Activated naive CD4-positive, alpha-beta T cell treated with anti-CD3 and anti-CD28 coated beads, Interleukin-2, amount 50 U/mL, for 24 hours (primary cell): ENCODE measurements around the gene ABLIM3.
"Not testable (repeated sequence)": the region's sequence is repeated elsewhere in the genome, so short reads cannot be mapped to it uniquely, and the experiment has no call there.

Experiments
- H3K27ac Mint-ChIP-seq: one replicate; pipeline ENCODE4 v1.8.0; 2021; ENCODE audit warnings: mild to moderate bottlenecking, mixed read lengths
- H3K27me3 Mint-ChIP-seq: one replicate; pipeline ENCODE4 v1.8.0; 2021; ENCODE audit warnings: mixed read lengths
- H3K36me3 Mint-ChIP-seq: one replicate; pipeline ENCODE4 v1.8.0; 2021; ENCODE audit warnings: mixed read lengths
- H3K4me1 Mint-ChIP-seq: one replicate; pipeline ENCODE4 v1.8.0; 2021; ENCODE audit warnings: mixed read lengths
- H3K4me3 Mint-ChIP-seq: one replicate; pipeline ENCODE4 v1.8.0; 2021; ENCODE audit warnings: mild to moderate bottlenecking, mixed read lengths
- H3K9me3 Mint-ChIP-seq: one replicate; pipeline ENCODE4 v1.8.0; 2021; ENCODE audit warnings: mixed read lengths

Gene ABLIM3

GRCh38 chr5:149186506-149186905 lies 45.2 kb downstream of the ABLIM3 start:
- peaks cover 11% of the 10 kb centered on the region for H3K27me3 Mint-ChIP-seq

GRCh38 chr5:149187617-149188016 lies 46.3 kb downstream of the ABLIM3 start:
- H3K4me3 Mint-ChIP-seq, H3K4me1 Mint-ChIP-seq, H3K27ac Mint-ChIP-seq, H3K9me3 Mint-ChIP-seq, H3K36me3 Mint-ChIP-seq: not testable (repeated sequence)
- peaks cover 11% of the 10 kb centered on the region for H3K27me3 Mint-ChIP-seq

More at GRCh38 chr5:149186506-149186905, 45.2 kb downstream of the ABLIM3 start:
- Mint-ChIP-seq H3K4me1 (no peaks in the 10 kb centered on the region), H3K4me3 (no peak overlapping the region), H3K27ac (no peak overlapping the region), H3K9me3 (no peaks in the 10 kb centered on the region), H3K36me3 (no peaks in the 10 kb centered on the region)

GRCh38 chr5:149188383-149188782 lies 47.1 kb downstream of the ABLIM3 start:
- Mint-ChIP-seq H3K27me3 (peaks cover 7% of the 10 kb centered on the region), H3K4me3 (no peak overlapping the region), H3K4me1 (no peaks in the 10 kb centered on the region), H3K36me3 (no peaks in the 10 kb centered on the region), H3K27ac (no peak overlapping the region), H3K9me3 (no peaks in the 10 kb centered on the region)

- Mint-ChIP-seq H3K36me3 (no peaks in the 10 kb centered on the region), H3K4me3 (no peak overlapping the region), H3K4me1 (no peaks in the 10 kb centered on the region), H3K27me3 (no peaks in the 10 kb centered on the region), H3K9me3 (no peaks in the 10 kb centered on the region), H3K27ac (no peak overlapping the region)
Observed at GRCh38 chr5:149195337-149195887, 54.1 kb downstream of the ABLIM3 start.

- Mint-ChIP-seq H3K36me3 (no peaks in the 10 kb centered on the region), H3K27ac (peak overlapping the region; percentile 24), H3K27me3 (no peaks in the 10 kb centered on the region), H3K4me3 (no peak overlapping the region), H3K4me1 (no peaks in the 10 kb centered on the region), H3K9me3 (no peaks in the 10 kb centered on the region)
Observed at GRCh38 chr5:149195962-149196361, 54.7 kb downstream of the ABLIM3 start.

GRCh38 chr5:149198148-149198547 lies 56.9 kb downstream of the ABLIM3 start:
- Mint-ChIP-seq H3K36me3 (no peaks in the 10 kb centered on the region), H3K27ac (no peak overlapping the region), H3K9me3 (no peaks in the 10 kb centered on the region), H3K27me3 (no peaks in the 10 kb centered on the region), H3K4me1 (no peaks in the 10 kb centered on the region), H3K4me3 (no peak overlapping the region)

GRCh38 chr5:149200355-149200754 lies 59.1 kb downstream of the ABLIM3 start:
- Mint-ChIP-seq H3K27me3 (no peaks in the 10 kb centered on the region), H3K4me1 (no peaks in the 10 kb centered on the region), H3K4me3 (no peak overlapping the region), H3K36me3 (no peaks in the 10 kb centered on the region), H3K9me3 (no peaks in the 10 kb centered on the region), H3K27ac (no peak overlapping the region)

GRCh38 chr5:149201121-149201637 lies 59.9 kb downstream of the ABLIM3 start:
- H3K4me1 Mint-ChIP-seq: no peaks in the 10 kb centered on the region
- H3K27me3 Mint-ChIP-seq: no peaks in the 10 kb centered on the region
- no peak overlapping the region for H3K4me3 Mint-ChIP-seq
- H3K36me3 Mint-ChIP-seq: no peaks in the 10 kb centered on the region
- H3K27ac Mint-ChIP-seq: no peak overlapping the region
- H3K9me3 Mint-ChIP-seq: no peaks in the 10 kb centered on the region

GRCh38 chr5:149202910-149203451 lies 61.7 kb downstream of the ABLIM3 start:
- Mint-ChIP-seq H3K27ac (no peak overlapping the region), H3K4me3 (no peak overlapping the region), H3K4me1 (no peaks in the 10 kb centered on the region), H3K27me3 (no peaks in the 10 kb centered on the region), H3K9me3 (no peaks in the 10 kb centered on the region), H3K36me3 (no peaks in the 10 kb centered on the region)

GRCh38 chr5:149203921-149204441 lies 62.7 kb downstream of the ABLIM3 start:
- no peak overlapping the region for H3K27ac Mint-ChIP-seq
- H3K36me3 Mint-ChIP-seq: no peaks in the 10 kb centered on the region
- no peaks in the 10 kb centered on the region for H3K4me1 Mint-ChIP-seq
- no peaks in the 10 kb centered on the region for H3K27me3 Mint-ChIP-seq
- no peak overlapping the region for H3K4me3 Mint-ChIP-seq
- H3K9me3 Mint-ChIP-seq: no peaks in the 10 kb centered on the region

GRCh38 chr5:149205625-149206523 lies 64.6 kb downstream of the ABLIM3 start:
- Mint-ChIP-seq H3K4me1 (no peaks in the 10 kb centered on the region), H3K27ac (no peak overlapping the region), H3K36me3 (no peaks in the 10 kb centered on the region), H3K9me3 (no peaks in the 10 kb centered on the region), H3K27me3 (no peaks in the 10 kb centered on the region), H3K4me3 (no peak overlapping the region)

- no peaks in the 10 kb centered on the region for H3K36me3 Mint-ChIP-seq
- no peaks in the 10 kb centered on the region for H3K27me3 Mint-ChIP-seq
- H3K27ac Mint-ChIP-seq: no peak overlapping the region
- H3K9me3 Mint-ChIP-seq: no peaks in the 10 kb centered on the region
- peaks cover 6% of the 10 kb centered on the region for H3K4me1 Mint-ChIP-seq
- H3K4me3 Mint-ChIP-seq: no peak overlapping the region
Observed at GRCh38 chr5:149206524-149207141, 65.3 kb downstream of the ABLIM3 start.

GRCh38 chr5:149207831-149208230 lies 66.5 kb downstream of the ABLIM3 start:
- peaks cover 13% of the 10 kb centered on the region for H3K4me1 Mint-ChIP-seq

GRCh38 chr5:149210225-149210624 lies 68.9 kb downstream of the ABLIM3 start:
- Mint-ChIP-seq H3K9me3 (no peaks in the 10 kb centered on the region), H3K4me1 (peaks cover 13% of the 10 kb centered on the region), H3K27ac (no peak overlapping the region), H3K4me3 (no peak overlapping the region), H3K36me3 (no peaks in the 10 kb centered on the region), H3K27me3 (no peaks in the 10 kb centered on the region)

More at GRCh38 chr5:149207831-149208230, 66.5 kb downstream of the ABLIM3 start:
- Mint-ChIP-seq H3K9me3 (no peaks in the 10 kb centered on the region), H3K27me3 (no peaks in the 10 kb centered on the region), H3K4me3 (no peak overlapping the region), H3K27ac (no peak overlapping the region), H3K36me3 (no peaks in the 10 kb centered on the region)

GRCh38 chr5:149210968-149211490 lies 69.7 kb downstream of the ABLIM3 start:
- Mint-ChIP-seq H3K36me3 (no peaks in the 10 kb centered on the region), H3K4me3 (no peak overlapping the region), H3K27me3 (no peaks in the 10 kb centered on the region), H3K27ac (no peak overlapping the region), H3K4me1 (peaks cover 13% of the 10 kb centered on the region), H3K9me3 (no peaks in the 10 kb centered on the region)
